Measurements from ENCODE around the gene RPS28. TPM values are rescaled to one million over a fixed set of nuclear protein-coding genes. Genes with fewer than 3 reads are reported as not detected.
A peak's percentile ranks its signal among the peaks of the same experiment; 100 is the strongest.
"Not testable (repeated sequence)": the region's sequence is repeated elsewhere in the genome, so short reads cannot be mapped to it uniquely, and the experiment has no call there.

The RPS28 gene
- 1,184 TPM for total RNA-seq

- DNase-seq (ENCODE audit: low spot score): peak; percentile 98
These were observed at the start of gene RPS28, which contains the start of gene NDUFA7 for GRCh38 chr19:8321067-8321985. RPS28 (plus strand) TSS chr19:8321496; CDS start chr19:8321531, 35 bp downstream. NDUFA7 (minus strand) TSS chr19:8321375; CDS start chr19:8321358, 17 bp downstream.

GRCh38 chr19:8276508-8276907 is 44.8 kb upstream of the RPS28 start:
- DNase-seq (ENCODE audit: low spot score): not testable (repeated sequence)

- DNase-seq (ENCODE audit: low spot score): not testable (repeated sequence)
These were observed 30.0 kb upstream of the RPS28 start for GRCh38 chr19:8291337-8291736.

- DNase-seq (ENCODE audit: low spot score): peak; percentile 9
These were observed 19.0 kb upstream of the RPS28 start for GRCh38 chr19:8302357-8302691.

GRCh38 chr19:8302734-8303133 is 18.6 kb upstream of the RPS28 start:
- DNase-seq (ENCODE audit: low spot score): peak; percentile 6

GRCh38 chr19:8304841-8305621 is 16.3 kb upstream of the RPS28 start:
- peak; percentile 9 for DNase-seq (ENCODE audit: low spot score)

GRCh38 chr19:8305798-8306197 is 15.5 kb upstream of the RPS28 start:
- DNase-seq (ENCODE audit: low spot score): peak; percentile 5

- peak; percentile 10 for DNase-seq (ENCODE audit: low spot score)
These were observed 14.9 kb upstream of the RPS28 start for GRCh38 chr19:8306235-8307054.

GRCh38 chr19:8307400-8307964 is 13.8 kb upstream of the RPS28 start:
- peak; percentile 7 for DNase-seq (ENCODE audit: low spot score)

GRCh38 chr19:8307965-8308866 is 13.1 kb upstream of the RPS28 start, which contains the start of gene CD320:
CD320 (minus strand) TSS chr19:8308358; CDS start chr19:8308290, 68 bp downstream.
- DNase-seq (ENCODE audit: low spot score): peak; percentile 92

GRCh38 chr19:8308891-8309291 is 12.4 kb upstream of the RPS28 start:
- no peak for DNase-seq (ENCODE audit: low spot score)

GRCh38 chr19:8310342-8311055 is 10.8 kb upstream of the RPS28 start:
- no peak for DNase-seq (ENCODE audit: low spot score)

GRCh38 chr19:8311461-8312260 is 9.6 kb upstream of the RPS28 start:
- no peak for DNase-seq (ENCODE audit: low spot score)

- not testable (repeated sequence) for DNase-seq (ENCODE audit: low spot score)
These were observed 6.2 kb upstream of the RPS28 start for GRCh38 chr19:8314981-8315640.

- no peak for DNase-seq (ENCODE audit: low spot score)
These were observed 4.8 kb upstream of the RPS28 start for GRCh38 chr19:8316351-8317125.

GRCh38 chr19:8318835-8319234 is 2.5 kb upstream of the RPS28 start:
- DNase-seq (ENCODE audit: low spot score): not testable (repeated sequence)

GRCh38 chr19:8319807-8320520 is 1.3 kb upstream of the RPS28 start:
- DNase-seq (ENCODE audit: low spot score): no peak
